K562 (cell line): ENCODE results near the gene TGM3. TPM values are rescaled to one million over a fixed set of nuclear protein-coding genes. Genes with fewer than 3 reads are reported as not detected.

ENCODE experiments used
- ATAC-seq: fragments of 200-7000 bp; cut with Tn5 transposase; 3 replicates; pipeline ENCODE4 v1.9.1; 2020; ENCODE audit warnings: moderate library complexity
- BruUV-seq: library from RNA; stranded (reverse); fragments of 400-500 nt; replicated peaks from 2 replicates; lab custom pipeline; 2021; lab: Mats Ljungman, UMichigan
- CTCF ChIA-PET: fragments of 300-600 bp; formaldehyde crosslinking; extraction: SDS; loops from one replicate; lab custom pipeline; 2021; ENCODE audit warnings: low intra/inter-chr PET ratio; lab: Yijun Ruan, JAX
- POLR2A ChIA-PET: fragments of 300-600, 350-650 bp; sonication (Branson Sonifier 250); formaldehyde crosslinking; extraction: SDS; loops from one replicate; lab custom pipeline; 2021; ENCODE audit warnings: antibody characterized with exemption, inconsistent platforms; lab: Yijun Ruan, JAX
- DNase-seq, 4 experiments: peaks; one replicate each; pipeline versions ENCODE4 v3.0.0 to v3.0.0-alpha.2; 2011 to 2018; ENCODE audit warnings: low spot score in 3 of 4, mixed read lengths in 3 of 4; ENCODE audit errors: extremely low read depth in 1 of 4
- FAIRE-seq: peaks from 2 replicates; lab custom pipeline; 2011; peaks lifted over from hg19 to GRCh38; lab: Jason Lieb, UNC
- H2AFZ ChIP-seq: 2 replicates; pipeline ENCODE4 v1.6.0; 2011; ENCODE audit warnings: low read depth, low read length, control low read depth, inconsistent platforms
- H3K27ac ChIP-seq: fragments of 200-600 bp; 3 replicates; pipeline ENCODE4 v1.8.0; 2011; ENCODE audit warnings: low read depth, mild to moderate bottlenecking, control low read depth, inconsistent platforms, low read length, moderate library complexity, mixed read lengths; ENCODE audit errors: extremely low read depth
- H3K27me3 ChIP-seq, 2 experiments: fragments of 300-600 bp in 1 of 2; 2 replicates in 1 of 2; 3 replicates in 1 of 2; pipeline versions ENCODE4 v1.6.0 to v1.8.0; 2011; ENCODE audit warnings: inconsistent platforms in 2 of 2, low read length in 2 of 2, mild to moderate bottlenecking in 1 of 2, mixed read lengths in 1 of 2, moderate library complexity in 1 of 2; ENCODE audit not compliant: control insufficient read depth in 2 of 2, insufficient read depth in 2 of 2
- H3K36me3 ChIP-seq: fragments of 300-600 bp; 3 replicates; pipeline ENCODE4 v1.8.0; 2011; ENCODE audit warnings: mild to moderate bottlenecking, low read length, inconsistent platforms; ENCODE audit not compliant: control insufficient read depth, insufficient read depth
- H3K4me1 ChIP-seq, 2 experiments: fragments of 200-600 bp in 1 of 2; replicated peaks in 1 of 2; 2 replicates in 1 of 2; 3 replicates in 1 of 2; pipeline versions ENCODE4 v1.5.1 to v1.8.0; 2011; ENCODE audit warnings: inconsistent platforms in 2 of 2, low read length in 2 of 2, mild to moderate bottlenecking in 1 of 2, mixed read lengths in 1 of 2, moderate library complexity in 1 of 2; ENCODE audit not compliant: control insufficient read depth in 2 of 2, insufficient read depth in 2 of 2
- H3K4me2 ChIP-seq: 2 replicates; pipeline ENCODE4 v1.6.1; 2011; ENCODE audit warnings: low read length, control low read depth, inconsistent platforms, mixed read lengths; ENCODE audit not compliant: insufficient read depth
- H3K4me3 ChIP-seq: fragments of 200-600 bp; sonication (generic), shearing (Covaris generic); 2 replicates; pipeline ENCODE4 v1.5.1; 2016; ENCODE audit warnings: control low read depth, inconsistent platforms
- H3K79me2 ChIP-seq: fragments of 200-600 bp; 3 replicates; pipeline ENCODE4 v1.8.0; 2011; ENCODE audit warnings: low read length, inconsistent platforms; ENCODE audit not compliant: control insufficient read depth, insufficient read depth
- H3K9ac ChIP-seq, 2 experiments: 2 replicates each; pipeline versions ENCODE4 v1.6.0 to v1.6.1; 2011; ENCODE audit warnings: low read depth in 2 of 2, low read length in 2 of 2, control low read depth in 1 of 2, inconsistent platforms in 1 of 2, mild to moderate bottlenecking in 1 of 2, mixed read lengths in 1 of 2; ENCODE audit not compliant: insufficient read depth in 1 of 2
- H3K9me1 ChIP-seq: one replicate; pipeline ENCODE4 v1.6.0; 2011; ENCODE audit warnings: inconsistent platforms, mild to moderate bottlenecking, low read length, moderate library complexity; ENCODE audit not compliant: control insufficient read depth, insufficient read depth
- H3K9me3 ChIP-seq: replicated peaks from 2 replicates; pipeline ENCODE4 v1.5.1; 2011; ENCODE audit warnings: low read depth, low read length, inconsistent platforms; ENCODE audit not compliant: control insufficient read depth, insufficient read depth
- H4K20me1 ChIP-seq: replicated peaks from 2 replicates; pipeline ENCODE4 v1.6.1; 2011; ENCODE audit warnings: low read length, inconsistent platforms, mixed read lengths; ENCODE audit not compliant: control insufficient read depth, insufficient read depth
- CEBPB ChIP-seq: fragments of 450-650 bp; IDR thresholded peaks from 2 replicates; pipeline ENCODE4 v1.6.1; 2016; ENCODE audit warnings: missing genetic modification characterization, missing compliant biosample characterization
- TAF15 ChIP-seq: fragments of 200-400 bp; formaldehyde crosslinking; IDR thresholded peaks from 2 replicates; pipeline ENCODE4 v1.6.1; 2017; ENCODE audit warnings: mild to moderate bottlenecking, low read depth, low read length, moderate library complexity
- ZFP91 ChIP-seq: sonication (generic); formaldehyde crosslinking; IDR thresholded peaks from 2 replicates; pipeline ENCODE4 v1.8.0; 2022; ENCODE audit warnings: mild to moderate bottlenecking, missing genetic modification reagents
- WGBS: fragments of 100-300 bp; shearing (Covaris generic); methylation state at CpG from one replicate; pipeline ENCODE4 v1.1.6; 2016; ENCODE audit warnings: low coverage, mixed read lengths; ENCODE audit not compliant: insufficient coverage; ENCODE audit errors: missing lambda C conversion rate; 5-methylcytosine and 5-hydroxymethylcytosine counted together
- in situ Hi-C: fragments of 300-500 bp; cut with MboI; formaldehyde crosslinking; loops from 4 replicates; pipeline ENCODE4 v1.15.0; 2018; ENCODE audit warnings: inconsistent platforms, mixed read lengths
- intact Hi-C: fragments of 100-400 bp; cut with micrococcal nuclease; formaldehyde crosslinking; loops from 2 replicates; pipeline ENCODE4 v1.14.2; 2022
- polyA plus RNA-seq, 8 experiments: library from polyadenylated mRNA; depleted of rRNA in 4 of 8; stranded (reverse) in 5 of 8; unstranded in 3 of 8; fragments of >200 nt; fragmentation: Nextera tagmentation in 2 of 8; fragmentation: Illumina TruSeq in 1 of 8; extraction: Ambion mirVana in 2 of 8; extraction: Trizol in 1 of 8; gene quantifications; 2 replicates each; pipeline versions ENCODE4 v1.2.1 to v1.2.3, GENCODE V29; 2011 to 2014; ENCODE audit warnings: inconsistent platforms in 1 of 8, missing spikeins in 1 of 8
- total RNA-seq, 7 experiments: library from RNA; depleted of rRNA in 6 of 7; stranded (reverse); fragments of >200 nt in 6 of 7; fragmentation: Illumina TruSeq in 2 of 7; extraction: Trizol in 2 of 7; gene quantifications; 2 replicates each; pipeline versions ENCODE4 v1.2.1 to v1.2.3, GENCODE V29; 2011 to 2021; ENCODE audit warnings: low replicate concordance in 1 of 7
- TF ChIP-seq, protein P1 (sequence below): fragments of 250-450 bp; sonication (Bioruptor Pico); IDR thresholded peaks from 2 replicates; pipeline ENCODE4 v1.5.0; 2020; ENCODE audit warnings: mild to moderate bottlenecking, borderline replicate concordance

Gene TGM3
- total and polyA plus RNA-seq, 9 of the 15 experiments (the other 6 are each of a cell fraction or from before 2014, with no cell fraction given): not detected

- Histone ChIP-seq H3K9me3 (no peaks in the 10 kb centered on the region), H2AFZ (no peak overlapping the region), H4K20me1 (no peaks in the 10 kb centered on the region), H3K4me2 (no peak overlapping the region), H3K27ac (no peak overlapping the region), H3K9me1 (no peaks in the 10 kb centered on the region), H3K9ac (no peak overlapping the region), H3K79me2 (no peaks in the 10 kb centered on the region), H3K4me3 (no peak overlapping the region), H3K36me3 (no peaks in the 10 kb centered on the region), H3K4me1 (peaks cover 5 to 10% of the 10 kb centered on the region in 2 experiments; a peak in 2 of 5 replicates), H3K27me3 (peaks cover 0 to 3% of the 10 kb centered on the region in 2 experiments; a peak in 1 of 5 replicates)
- BruUV-seq: no TSS peak
- no peak for FAIRE-seq
- no peak for ATAC-seq
- ChIA-PET POLR2A (no interaction called here), CTCF (no interaction called here)
- TF ChIP-seq TAF15: no peak
- 0 out of 2 replicates have a peak, but pooled peaks have one; percentile 15 for TF ChIP-seq CEBPB
- 46% methylated on average over 8 of the region's 8 CpGs for WGBS
- no peak for DNase-seq
- intact Hi-C loops: no loop called here
- in situ Hi-C loops: no loop called here
Measured at GRCh38 chr20:2292416-2293110, 3.2 kb upstream of the TGM3 start.

DNA sequence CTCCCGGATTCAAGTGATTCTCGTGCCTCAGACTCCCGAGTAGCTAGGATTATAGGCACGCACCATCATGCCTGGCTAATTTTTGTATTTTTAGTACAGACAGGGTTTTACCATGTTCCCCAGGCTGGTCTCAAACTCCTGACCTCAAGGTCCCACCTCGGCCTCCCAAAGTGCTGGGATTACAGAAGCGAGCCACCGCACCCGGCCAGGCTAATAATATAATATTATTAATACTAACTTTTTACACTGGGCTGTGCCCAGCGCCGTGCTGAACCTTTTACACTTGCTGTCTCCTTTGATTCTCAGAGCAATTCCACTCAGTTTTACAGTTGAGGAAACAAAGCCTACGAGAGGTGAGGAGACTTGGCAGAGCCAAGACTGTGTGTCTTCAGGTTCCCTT lies 2.3 kb upstream of the TGM3 start:
- ChIA-PET CTCF (no interaction called here), POLR2A (no interaction called here)
- Histone ChIP-seq H4K20me1 (no peaks in the 10 kb centered on the region), H3K27ac (no peak overlapping the region), H3K4me3 (no peak overlapping the region), H3K4me1 (peaks cover 4 to 5% of the 10 kb centered on the region in 2 experiments; a peak in 2 of 5 replicates), H2AFZ (no peak overlapping the region), H3K27me3 (peaks cover 0 to 3% of the 10 kb centered on the region in 2 experiments; a peak in 1 of 5 replicates), H3K79me2 (no peaks in the 10 kb centered on the region), H3K4me2 (no peak overlapping the region), H3K9ac (no peak overlapping the region), H3K9me3 (no peaks in the 10 kb centered on the region), H3K36me3 (no peaks in the 10 kb centered on the region), H3K9me1 (no peaks in the 10 kb centered on the region)
- ATAC-seq (no peak), FAIRE-seq (no peak), DNase-seq (no peak)
- intact Hi-C loops: no loop called here
- WGBS: 22% methylated on average over 5 of the region's 11 CpGs
- in situ Hi-C loops: no loop called here
- BruUV-seq: no TSS peak
- TF ChIP-seq ZFP91 (CRISPR knock-in tag): no peak
- TF ChIP-seq, protein P1, sequence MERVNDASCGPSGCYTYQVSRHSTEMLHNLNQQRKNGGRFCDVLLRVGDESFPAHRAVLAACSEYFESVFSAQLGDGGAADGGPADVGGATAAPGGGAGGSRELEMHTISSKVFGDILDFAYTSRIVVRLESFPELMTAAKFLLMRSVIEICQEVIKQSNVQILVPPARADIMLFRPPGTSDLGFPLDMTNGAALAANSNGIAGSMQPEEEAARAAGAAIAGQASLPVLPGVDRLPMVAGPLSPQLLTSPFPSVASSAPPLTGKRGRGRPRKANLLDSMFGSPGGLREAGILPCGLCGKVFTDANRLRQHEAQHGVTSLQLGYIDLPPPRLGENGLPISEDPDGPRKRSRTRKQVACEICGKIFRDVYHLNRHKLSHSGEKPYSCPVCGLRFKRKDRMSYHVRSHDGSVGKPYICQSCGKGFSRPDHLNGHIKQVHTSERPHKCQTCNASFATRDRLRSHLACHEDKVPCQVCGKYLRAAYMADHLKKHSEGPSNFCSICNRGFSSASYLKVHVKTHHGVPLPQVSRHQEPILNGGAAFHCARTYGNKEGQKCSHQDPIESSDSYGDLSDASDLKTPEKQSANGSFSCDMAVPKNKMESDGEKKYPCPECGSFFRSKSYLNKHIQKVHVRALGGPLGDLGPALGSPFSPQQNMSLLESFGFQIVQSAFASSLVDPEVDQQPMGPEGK: no peak
